ENCODE results near the gene ZNF275. TPM values are rescaled to one million over a fixed set of nuclear protein-coding genes. Genes with fewer than 3 reads are reported as not detected.

ZNF275 gene
- total and polyA plus RNA-seq, 2 of the 4 experiments (the other 2 are of a cell fraction), result 6.6 to 9.7 TPM

GRCh38 chrX:153310901-153311300 lies 23.1 kb upstream of the ZNF275 start:
- no TSS peak for BruUV-seq (replicated peaks)
- Histone ChIP-seq H2AFZ (replicated peaks; ENCODE audit: low read length, poor library complexity) (no peak overlapping the region), H3K4me3 (ENCODE audit: insufficient read depth, low read depth, low read length) (no peak overlapping the region), H3K9me3 (ENCODE audit: control insufficient read depth, insufficient read depth, low read length) (no peaks in the 10 kb centered on the region), H4K20me1 (ENCODE audit: insufficient read depth, low read length) (no peaks in the 10 kb centered on the region), H3K56ac (ENCODE audit: extremely low read depth, insufficient read depth, low read length) (no peak overlapping the region), H4K5ac (ENCODE audit: low read depth, low read length) (no peak overlapping the region), H3K4ac (ENCODE audit: low read depth, low read length) (no peak overlapping the region), H2BK15ac (ENCODE audit: low read depth, low read length) (no peak overlapping the region), H2BK120ac (ENCODE audit: low read depth, low read length) (no peak overlapping the region), H3K79me1 (ENCODE audit: low read depth in 1 of 2, low read length in 2 of 2) (no peaks in the 10 kb centered on the region), H3K9ac (ENCODE audit: low read depth, low read length) (no peak overlapping the region), H3K18ac (ENCODE audit: low read depth, low read length) (no peak overlapping the region), H2BK20ac (ENCODE audit: low read depth, low read length) (no peak overlapping the region), H2BK5ac (ENCODE audit: low read depth, low read length, poor library complexity, severe bottlenecking) (no peak overlapping the region), H4K8ac (ENCODE audit: low read depth in 2 of 2, low read length in 2 of 2) (no peak overlapping the region), H3K27ac (ENCODE audit: insufficient read depth, low read length) (no peak overlapping the region), H2AK9ac (replicated peaks; ENCODE audit: low read depth, low read length, poor library complexity) (no peak overlapping the region), H4K91ac (ENCODE audit: insufficient read depth, low read depth, low read length) (no peak overlapping the region), H3K4me2 (ENCODE audit: low read depth, low read length) (no peak overlapping the region), H3K27me3 (ENCODE audit: control insufficient read depth, insufficient read depth, low read length) (peaks cover 9% of the 10 kb centered on the region), H3K4me1 (ENCODE audit: control insufficient read depth, insufficient read depth, low read length) (no peaks in the 10 kb centered on the region), H3K36me3 (ENCODE audit: control insufficient read depth, insufficient read depth, low read length) (no peaks in the 10 kb centered on the region), H3K23ac (ENCODE audit: low read depth, low read length) (no peak overlapping the region), H3K9me1 (ENCODE audit: insufficient read depth, low read length) (no peaks in the 10 kb centered on the region), H3K14ac (replicated peaks; ENCODE audit: low read depth, low read length) (no peak overlapping the region), H2AK5ac (ENCODE audit: low read depth, low read length) (no peak overlapping the region)
- no peak for ATAC-seq (ENCODE audit: low read depth)
- CTCF ChIA-PET, result no interaction called here
- in situ Hi-C loops (cut with MboI; ENCODE audit: low sequenced_read_pairs), result no loop called here
- DNase-seq, result no peak
- WGBS, 2 experiments (ENCODE audit: extremely low coverage in 2 of 2, insufficient read length in 1 of 2), result 43% methylated on average over 3 of the region's 9 CpGs; no CpG with 5 or more reads in 1 of the 2 experiments
- no peak for TF ChIP-seq ELK1 (IDR thresholded peaks at IDR 0.05; ENCODE audit: borderline replicate concordance, low read depth, low read length)
- TF ChIP-seq USF2 (IDR thresholded peaks at IDR 0.05; ENCODE audit: low read depth, low read length), result no peak
- no peak for TF ChIP-seq NFE2L2 (IDR thresholded peaks at IDR 0.05; ENCODE audit: low read depth, low read length)
- no peak for TF ChIP-seq RFX5 (IDR thresholded peaks at IDR 0.05; ENCODE audit: low read depth, low read length)
- no peak for TF ChIP-seq POLR2A (IDR thresholded peaks at IDR 0.05; ENCODE audit: low read depth, low read length)
- no peak for TF ChIP-seq SMC3 (IDR thresholded peaks at IDR 0.05; ENCODE audit: low read depth, low read length)
- no peak for TF ChIP-seq MAFK (IDR thresholded peaks at IDR 0.05; ENCODE audit: low read depth, low read length)
- no peak for TF ChIP-seq CEBPB (IDR thresholded peaks at IDR 0.05; ENCODE audit: low read depth, low read length)
- POLR2A ChIA-PET (ENCODE audit: unreplicated experiment), result no interaction called here
- dilution Hi-C loops (cut with HindIII; ENCODE audit: low sequenced_read_pairs, unreplicated experiment), result no loop called here
- intact Hi-C loops (cut with micrococcal nuclease), result no loop called here
